Heart left ventricle (tissue), 13 donors: ENCODE data around the gene ANTKMT.

Experiments used
- POLR2A ChIP-seq, 2 donors: fragments of 450-650 bp; IDR thresholded peaks; one replicate each; pipeline ENCODE4 v1.6.1; 2017; ENCODE audit warnings: antibody characterized with exemption in 2 of 2, mild to moderate bottlenecking in 2 of 2, moderate library complexity in 2 of 2
- TF ChIP-seq, protein P1 (sequence below), 12 donors: fragments of 200-600 bp; sonication (generic) in 4 of 12; IDR thresholded peaks; one replicate each; pipeline versions ENCODE4 v1.5.0 to v1.8.0; 2018 to 2022; ENCODE audit warnings: antibody characterized with exemption in 12 of 12, mild to moderate bottlenecking in 5 of 12
- donor health status: ischemic (EF 13 %, LVEDD 7.1; RV severe dilation, severe dysfunction).
- donor health status: DM: no; HTN: yes; CAD: no.
- donor health status: DM: no; HTN: no; CAD: no.
- donor health status: ischemic (EF 25% LVEDD 6.9; RV normal size, moderate dysfunction).
- donor health status: ischemic (EF 25% LVEDD 5.7; RV mildly dilated, moderate dysfunction).
- donor health status: ischemic (EF 35%, LVEDD 5.7; RV mildly dilated, moderate dysfunction).
- donor health status: nonischemic (EF 11% LVEDD 7.7; RV severe dilation, severe dysfunction).
- donor health status: DM: yes; HTN: yes; CAD: no.
- donor health status: PGD.
- donor health status: ischemic (EF 29% LVEDD 5.4; RV normal size, mild dysfunction).
- donor health status: nonischemic (EF 23%, LVEDD 6.1; RV moderate dilation, normal function).

DNA sequence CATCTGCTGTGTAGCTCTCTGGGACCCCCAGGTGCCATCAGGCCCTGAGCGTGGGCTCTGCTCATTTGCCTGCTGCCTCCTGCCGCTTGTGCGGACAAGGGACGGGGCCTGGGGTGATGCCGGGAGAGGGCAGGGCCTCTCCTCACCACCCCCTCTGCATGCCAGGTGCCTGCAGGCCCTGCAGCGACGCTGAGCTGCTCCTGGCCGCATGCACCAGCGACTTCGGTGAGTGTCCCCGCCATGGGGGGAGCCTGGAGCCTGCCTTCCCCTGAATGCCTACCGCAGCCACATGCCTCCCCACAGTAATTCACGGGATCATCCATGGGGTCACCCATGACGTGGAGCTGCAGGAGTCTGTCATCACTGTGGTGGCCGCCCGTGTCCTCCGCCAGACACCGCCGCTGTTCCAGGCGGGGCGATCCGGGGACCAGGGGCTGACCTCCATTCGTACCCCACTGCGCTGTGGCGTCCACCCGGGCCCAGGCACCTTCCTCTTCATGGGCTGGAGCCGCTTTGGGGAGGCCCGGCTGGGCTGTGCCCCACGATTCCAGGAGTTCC is 4.1 kb upstream of the ANTKMT start:
- TF ChIP-seq POLR2A (IDR thresholded peaks at IDR 0.05), result no peak
- TF ChIP-seq, protein P1, sequence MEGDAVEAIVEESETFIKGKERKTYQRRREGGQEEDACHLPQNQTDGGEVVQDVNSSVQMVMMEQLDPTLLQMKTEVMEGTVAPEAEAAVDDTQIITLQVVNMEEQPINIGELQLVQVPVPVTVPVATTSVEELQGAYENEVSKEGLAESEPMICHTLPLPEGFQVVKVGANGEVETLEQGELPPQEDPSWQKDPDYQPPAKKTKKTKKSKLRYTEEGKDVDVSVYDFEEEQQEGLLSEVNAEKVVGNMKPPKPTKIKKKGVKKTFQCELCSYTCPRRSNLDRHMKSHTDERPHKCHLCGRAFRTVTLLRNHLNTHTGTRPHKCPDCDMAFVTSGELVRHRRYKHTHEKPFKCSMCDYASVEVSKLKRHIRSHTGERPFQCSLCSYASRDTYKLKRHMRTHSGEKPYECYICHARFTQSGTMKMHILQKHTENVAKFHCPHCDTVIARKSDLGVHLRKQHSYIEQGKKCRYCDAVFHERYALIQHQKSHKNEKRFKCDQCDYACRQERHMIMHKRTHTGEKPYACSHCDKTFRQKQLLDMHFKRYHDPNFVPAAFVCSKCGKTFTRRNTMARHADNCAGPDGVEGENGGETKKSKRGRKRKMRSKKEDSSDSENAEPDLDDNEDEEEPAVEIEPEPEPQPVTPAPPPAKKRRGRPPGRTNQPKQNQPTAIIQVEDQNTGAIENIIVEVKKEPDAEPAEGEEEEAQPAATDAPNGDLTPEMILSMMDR (IDR thresholded peaks at IDR 0.05), result no peak
